C4-2B (cell line): Measurements from ENCODE around the gene INAFM1.

Experiments
- ZFX ChIP-seq: fragments of 450-650 bp; IDR thresholded peaks from 2 replicates; pipeline ENCODE4 v1.6.1; 2017
- TF ChIP-seq, protein P1 (sequence below): fragments of 450-650 bp; conservative IDR thresholded peaks from 2 replicates; pipeline ENCODE4 v1.5.1; 2017; ENCODE audit warnings: mild to moderate bottlenecking

- TF ChIP-seq, protein P1, sequence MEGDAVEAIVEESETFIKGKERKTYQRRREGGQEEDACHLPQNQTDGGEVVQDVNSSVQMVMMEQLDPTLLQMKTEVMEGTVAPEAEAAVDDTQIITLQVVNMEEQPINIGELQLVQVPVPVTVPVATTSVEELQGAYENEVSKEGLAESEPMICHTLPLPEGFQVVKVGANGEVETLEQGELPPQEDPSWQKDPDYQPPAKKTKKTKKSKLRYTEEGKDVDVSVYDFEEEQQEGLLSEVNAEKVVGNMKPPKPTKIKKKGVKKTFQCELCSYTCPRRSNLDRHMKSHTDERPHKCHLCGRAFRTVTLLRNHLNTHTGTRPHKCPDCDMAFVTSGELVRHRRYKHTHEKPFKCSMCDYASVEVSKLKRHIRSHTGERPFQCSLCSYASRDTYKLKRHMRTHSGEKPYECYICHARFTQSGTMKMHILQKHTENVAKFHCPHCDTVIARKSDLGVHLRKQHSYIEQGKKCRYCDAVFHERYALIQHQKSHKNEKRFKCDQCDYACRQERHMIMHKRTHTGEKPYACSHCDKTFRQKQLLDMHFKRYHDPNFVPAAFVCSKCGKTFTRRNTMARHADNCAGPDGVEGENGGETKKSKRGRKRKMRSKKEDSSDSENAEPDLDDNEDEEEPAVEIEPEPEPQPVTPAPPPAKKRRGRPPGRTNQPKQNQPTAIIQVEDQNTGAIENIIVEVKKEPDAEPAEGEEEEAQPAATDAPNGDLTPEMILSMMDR, result no peak
- 0 out of 2 replicates have a peak, but pooled peaks have one; percentile 22 for TF ChIP-seq ZFX
These were observed 48.0 kb upstream of the INAFM1 start for GRCh38 chr19:47226426-47227351.
